Tibial nerve (tissue), 4 donors: ENCODE data around the gene ADAP1. TPM values are rescaled to one million over a fixed set of nuclear protein-coding genes. Genes with fewer than 3 reads are reported as not detected.
"Not testable (repeated sequence)": the region's sequence is repeated elsewhere in the genome, so short reads cannot be mapped to it uniquely, and the experiment has no call there.

ENCODE experiments used
- DNase-seq, 2 donors: peaks; one replicate each; pipeline ENCODE4 v3.0.0-alpha.2; 2019; ENCODE audit warnings: low spot score in 2 of 2
- H3K27ac ChIP-seq, 4 donors: fragments of 200-600 bp; sonication (generic) in 3 of 4; one replicate each; pipeline ENCODE4 v1.5.1; 2017 to 2019; ENCODE audit warnings: mild to moderate bottlenecking in 1 of 4
- H3K27me3 ChIP-seq, 2 donors: fragments of 200-600 bp; sonication (generic) in 1 of 2; one replicate each; pipeline versions ENCODE4 v1.5.1 to v1.6.0; 2017 to 2019
- H3K36me3 ChIP-seq, 3 donors: fragments of 200-600 bp; sonication (generic); one replicate each; pipeline ENCODE4 v1.5.1; 2018 to 2019
- H3K4me1 ChIP-seq, 4 donors: fragments of 200-600 bp; sonication (generic) in 3 of 4; one replicate each; pipeline ENCODE4 v1.5.1; 2017 to 2019
- H3K4me3 ChIP-seq, 4 donors: fragments of 200-600 bp; sonication (generic) in 3 of 4; one replicate each; pipeline ENCODE4 v1.5.1; 2017 to 2019; ENCODE audit warnings: mild to moderate bottlenecking in 1 of 4, moderate library complexity in 1 of 4
- H3K9me3 ChIP-seq, 4 donors: fragments of 200-600 bp; sonication (generic) in 3 of 4; one replicate each; pipeline ENCODE4 v1.5.1; 2017 to 2019
- CTCF ChIP-seq, 5 experiments: fragments of 200-600 bp in 3 of 5; fragments of 450-650 bp in 2 of 5; sonication (generic) in 3 of 5; IDR thresholded peaks; one replicate each; pipeline ENCODE4 v1.5.1; 2016 to 2019; ENCODE audit warnings: antibody characterized with exemption in 5 of 5, mild to moderate bottlenecking in 3 of 5, moderate library complexity in 2 of 5
- EP300 ChIP-seq, 2 donors: sonication (generic); formaldehyde crosslinking; IDR thresholded peaks; one replicate each; pipeline ENCODE4 v1.6.1; 2017; ENCODE audit warnings: antibody characterized with exemption in 2 of 2, mild to moderate bottlenecking in 1 of 2
- POLR2A ChIP-seq, 2 donors: fragments of 450-650 bp; IDR thresholded peaks; one replicate each; pipeline ENCODE4 v1.6.1; 2017; ENCODE audit warnings: antibody characterized with exemption in 2 of 2, mild to moderate bottlenecking in 2 of 2, moderate library complexity in 2 of 2
- WGBS, 2 donors: methylation state at CpG; one replicate each; pipeline ENCODE4 v1.1.5; 2018; 5-methylcytosine and 5-hydroxymethylcytosine counted together
- total RNA-seq, 4 donors: library from RNA; depleted of rRNA; stranded (reverse); fragments of >200 nt; gene quantifications; one replicate each; pipeline ENCODE4 v1.1.0, GENCODE V29; 2016

The ADAP1 gene
- total RNA-seq, 4 donors from 2014 or later = 29.3 to 53.0 (median 39.6) TPM

GRCh38 chr7:962401-963081 is 8.1 kb upstream of the ADAP1 start:
- peaks cover 0 to 46% (median 29%) of the 10 kb centered on the region in 4 donors for H3K4me1 ChIP-seq
- no peak for DNase-seq
- TF ChIP-seq CTCF (IDR thresholded peaks at IDR 0.05) = no peak
- no peak for TF ChIP-seq POLR2A (IDR thresholded peaks at IDR 0.05)
- no peak for TF ChIP-seq EP300 (IDR thresholded peaks at IDR 0.05)
- H3K36me3 ChIP-seq = peaks cover 0 to 15% (median under 1%) of the 10 kb centered on the region in 3 donors
- no peak overlapping the region for H3K4me3 ChIP-seq
- no peak overlapping the region for H3K27ac ChIP-seq
- 83 to 88% methylated on average over 9 to 10 of the region's 17 CpGs for WGBS, 2 donors
- H3K9me3 ChIP-seq = no peaks in the 10 kb centered on the region
- H3K27me3 ChIP-seq = peaks cover 0 to 26% of the 10 kb centered on the region in 2 donors

- Histone ChIP-seq H3K36me3 (peaks cover 0 to 8% (median 0%) of the 10 kb centered on the region in 3 donors), H3K27me3 (peaks cover 0 to 34% of the 10 kb centered on the region in 2 donors), H3K9me3 (no peaks in the 10 kb centered on the region), H3K4me1 (peaks cover 0 to 48% (median 29%) of the 10 kb centered on the region in 4 donors), H3K4me3 (no peak overlapping the region), H3K27ac (no peak overlapping the region)
- WGBS, 2 donors = 82 to 84% methylated on average over 29 to 37 of the region's 37 CpGs
- TF ChIP-seq POLR2A (IDR thresholded peaks at IDR 0.05) (no peak), EP300 (IDR thresholded peaks at IDR 0.05) (no peak), CTCF (IDR thresholded peaks at IDR 0.05) (no peak)
- no peak for DNase-seq
Measured at GRCh38 chr7:961546-962400, 7.3 kb upstream of the ADAP1 start.

- not testable (repeated sequence) for H3K27ac ChIP-seq, H3K36me3 ChIP-seq, DNase-seq, H3K9me3 ChIP-seq, H3K4me3 ChIP-seq
- 66 to 69% methylated on average over 13 of the region's 13 CpGs for WGBS, 2 donors
- Histone ChIP-seq H3K4me1 (peaks cover 0 to 48% (median 29%) of the 10 kb centered on the region in 4 donors), H3K27me3 (peaks cover 0 to 36% of the 10 kb centered on the region in 2 donors)
Measured at GRCh38 chr7:960972-961371, 6.5 kb upstream of the ADAP1 start.

- TF ChIP-seq CTCF (IDR thresholded peaks at IDR 0.05) (no peak), POLR2A (IDR thresholded peaks at IDR 0.05) (no peak)
- no peak for DNase-seq
- Histone ChIP-seq H3K4me1 (peaks cover 0 to 43% (median 25%) of the 10 kb centered on the region in 4 donors), H3K36me3 (no peaks in the 10 kb centered on the region), H3K27ac (no peak overlapping the region), H3K9me3 (no peaks in the 10 kb centered on the region), H3K27me3 (peaks cover 0 to 39% of the 10 kb centered on the region in 2 donors), H3K4me3 (no peak overlapping the region)
- WGBS, 2 donors = 66 to 72% methylated on average over 31 of the region's 31 CpGs
Measured at GRCh38 chr7:960269-960871, 5.9 kb upstream of the ADAP1 start.

GRCh38 chr7:959740-960139 is 5.3 kb upstream of the ADAP1 start:
- not testable (repeated sequence) for DNase-seq, H3K4me3 ChIP-seq, H3K36me3 ChIP-seq, H3K9me3 ChIP-seq, H3K27ac ChIP-seq
- Histone ChIP-seq H3K27me3 (peaks cover 0 to 46% of the 10 kb centered on the region in 2 donors), H3K4me1 (peaks cover 0 to 43% (median 22%) of the 10 kb centered on the region in 4 donors)
- 95 to 96% methylated on average over 10 of the region's 10 CpGs for WGBS, 2 donors
